ENCODE results near the gene ZNF787.

ZNF787 gene

GRCh38 chr19:56097306-56097705 is 23.8 kb downstream of the ZNF787 start:
- H3K27me3 ChIP-seq (ENCODE audit: insufficient read depth, poor library complexity, severe bottlenecking): no peaks in the 10 kb centered on the region
- no peak overlapping the region for H3K4me3 ChIP-seq (replicated peaks; ENCODE audit: insufficient read depth, low read length)
- no peak for DNase-seq (ENCODE audit: low read depth in 1 of 2, low spot score in 1 of 2)
- TF ChIP-seq CTCF (IDR thresholded peaks at IDR 0.05; ENCODE audit: insufficient read depth, low read length) (no peak), GABPA (IDR thresholded peaks at IDR 0.05; ENCODE audit: low read depth) (no peak), POLR2AphosphoS5 (IDR thresholded peaks at IDR 0.05; ENCODE audit: low read depth) (no peak), SPI1 (IDR thresholded peaks at IDR 0.05; ENCODE audit: borderline replicate concordance, low read depth) (no peak), REST (IDR thresholded peaks at IDR 0.05; ENCODE audit: insufficient replicate concordance, low read depth) (no peak)
- no peak overlapping the region for H3K27ac ChIP-seq (replicated peaks)

- H3K27me3 ChIP-seq (ENCODE audit: insufficient read depth, poor library complexity, severe bottlenecking): no peaks in the 10 kb centered on the region
- DNase-seq (ENCODE audit: low read depth in 1 of 2, low spot score in 1 of 2): no peak
- no peak for TF ChIP-seq REST (IDR thresholded peaks at IDR 0.05; ENCODE audit: insufficient replicate concordance, low read depth)
- no peak for TF ChIP-seq POLR2AphosphoS5 (IDR thresholded peaks at IDR 0.05; ENCODE audit: low read depth)
- TF ChIP-seq CTCF (IDR thresholded peaks at IDR 0.05; ENCODE audit: insufficient read depth, low read length): no peak
- H3K4me3 ChIP-seq (replicated peaks; ENCODE audit: insufficient read depth, low read length): no peak overlapping the region
- H3K27ac ChIP-seq (replicated peaks): no peak overlapping the region
Measured at GRCh38 chr19:56096665-56097064, 24.4 kb downstream of the ZNF787 start.

- Histone ChIP-seq H3K4me3 (replicated peaks; ENCODE audit: insufficient read depth, low read length) (no peak overlapping the region), H3K27me3 (ENCODE audit: insufficient read depth, poor library complexity, severe bottlenecking) (no peaks in the 10 kb centered on the region), H3K27ac (replicated peaks) (no peak overlapping the region)
- no peak for DNase-seq (ENCODE audit: low read depth in 1 of 2, low spot score in 1 of 2)
- no peak for TF ChIP-seq REST (IDR thresholded peaks at IDR 0.05; ENCODE audit: insufficient replicate concordance, low read depth)
- TF ChIP-seq GABPA (IDR thresholded peaks at IDR 0.05; ENCODE audit: low read depth): no peak
- TF ChIP-seq SPI1 (IDR thresholded peaks at IDR 0.05; ENCODE audit: borderline replicate concordance, low read depth): no peak
- TF ChIP-seq POLR2AphosphoS5 (IDR thresholded peaks at IDR 0.05; ENCODE audit: low read depth): no peak
- no peak for TF ChIP-seq CTCF (IDR thresholded peaks at IDR 0.05; ENCODE audit: insufficient read depth, low read length)
Measured at GRCh38 chr19:56094449-56094848, 26.6 kb downstream of the ZNF787 start.
